Type B pancreatic cell (in vitro differentiated cells): Measurements from ENCODE around the gene MAGI3. TPM values are rescaled to one million over a fixed set of nuclear protein-coding genes. Genes with fewer than 3 reads are reported as not detected.

Source experiments
- DNase-seq: peaks from one replicate; pipeline ENCODE4 v3.0.0; 2021; ENCODE audit warnings: mixed read lengths; ENCODE audit not compliant: unreplicated experiment; ENCODE audit errors: extremely low spot score
- H3K27ac Mint-ChIP-seq: 2 replicates; pipeline ENCODE4 v1.8.0; 2021; ENCODE audit warnings: mild to moderate bottlenecking, mixed read lengths
- H3K27me3 Mint-ChIP-seq: 2 replicates; pipeline ENCODE4 v1.8.0; 2021; ENCODE audit warnings: mixed read lengths
- H3K36me3 Mint-ChIP-seq: 2 replicates; pipeline ENCODE4 v1.8.0; 2021; ENCODE audit warnings: mixed read lengths
- H3K4me1 Mint-ChIP-seq: one replicate; pipeline ENCODE4 v1.8.0; 2021; ENCODE audit warnings: mixed read lengths; ENCODE audit not compliant: unreplicated experiment
- H3K4me3 Mint-ChIP-seq: 2 replicates; pipeline ENCODE4 v1.8.0; 2021; ENCODE audit warnings: mild to moderate bottlenecking, mixed read lengths
- H3K9me3 Mint-ChIP-seq: 2 replicates; pipeline ENCODE4 v1.8.0; 2021; ENCODE audit warnings: mixed read lengths
- CTCF ChIP-seq: fragments of 200-600 bp; sonication (generic); conservative IDR thresholded peaks from 2 replicates; pipeline ENCODE4 v1.5.0; 2021; ENCODE audit warnings: antibody characterized with exemption, mild to moderate bottlenecking
- long read RNA-seq: library from polyadenylated mRNA; unstranded; transcript quantifications from one replicate; pipeline ENCODE4 v2.0.0, GENCODE V29; 2020
- total RNA-seq: library from RNA; stranded (reverse); gene quantifications from 2 replicates; pipeline ENCODE4 v1.2.1, GENCODE V29; 2021; ENCODE audit warnings: low replicate concordance

The MAGI3 gene
- total RNA-seq = 19.2 and 23.9 TPM in 2 replicates
- long read RNA-seq, partial matches to known transcripts = 3 of 11 reads
- long read RNA-seq, other reads (novel, unspliced or antisense) = 8 of 11 reads

GRCh38 chr1:113389953-113390834 is at the start of gene MAGI3:
Gene MAGI3 (plus strand): TSS chr1:113390515. CDS start chr1:113391034, 519 bp downstream.
- Mint-ChIP-seq H3K4me3 (peak within 1 kb of the TSS; percentile 92), H3K27me3 (no peaks in the 10 kb centered on the region), H3K9me3 (peaks cover 7% of the 10 kb centered on the region), H3K27ac (peak within 1 kb of the TSS; percentile 84), H3K36me3 (no peaks in the 10 kb centered on the region), H3K4me1 (peaks cover 28% of the 10 kb centered on the region)
- TF ChIP-seq CTCF = no peak
- DNase-seq = peak; percentile 100

- no peaks in the 10 kb centered on the region for H3K36me3 Mint-ChIP-seq
Measured at GRCh38 chr1:113353580-113353979, 36.7 kb upstream of the MAGI3 start.

GRCh38 chr1:113363935-113364334 is 26.4 kb upstream of the MAGI3 start:
- Mint-ChIP-seq H3K27me3 (no peaks in the 10 kb centered on the region), H3K36me3 (no peaks in the 10 kb centered on the region), H3K4me3 (no peak overlapping the region), H3K9me3 (no peaks in the 10 kb centered on the region), H3K27ac (no peak overlapping the region), H3K4me1 (no peaks in the 10 kb centered on the region)
- DNase-seq = no peak
- no peak for TF ChIP-seq CTCF

More at GRCh38 chr1:113353580-113353979, 36.7 kb upstream of the MAGI3 start:
- no peak overlapping the region for H3K27ac Mint-ChIP-seq
- H3K27me3 Mint-ChIP-seq = no peaks in the 10 kb centered on the region
- no peak for TF ChIP-seq CTCF
- H3K9me3 Mint-ChIP-seq = no peaks in the 10 kb centered on the region
- no peaks in the 10 kb centered on the region for H3K4me1 Mint-ChIP-seq
- no peak for DNase-seq
- H3K4me3 Mint-ChIP-seq = no peak overlapping the region

GRCh38 chr1:113369040-113369439 is 21.3 kb upstream of the MAGI3 start:
- Mint-ChIP-seq H3K27me3 (no peaks in the 10 kb centered on the region), H3K36me3 (no peaks in the 10 kb centered on the region), H3K4me1 (peaks cover 9% of the 10 kb centered on the region), H3K9me3 (no peaks in the 10 kb centered on the region), H3K27ac (no peak overlapping the region), H3K4me3 (no peak overlapping the region)
- DNase-seq = no peak
- no peak for TF ChIP-seq CTCF

GRCh38 chr1:113369699-113370098 is 20.6 kb upstream of the MAGI3 start:
- H3K4me1 Mint-ChIP-seq = peaks cover 9% of the 10 kb centered on the region
- no peak overlapping the region for H3K4me3 Mint-ChIP-seq
- H3K27me3 Mint-ChIP-seq = no peaks in the 10 kb centered on the region
- TF ChIP-seq CTCF = no peak
- no peaks in the 10 kb centered on the region for H3K36me3 Mint-ChIP-seq
- no peak overlapping the region for H3K27ac Mint-ChIP-seq
- no peak for DNase-seq
- H3K9me3 Mint-ChIP-seq = no peaks in the 10 kb centered on the region
